GM21528 (cell line): ENCODE data around the gene VSTM2B.

Experiments
- ATAC-seq: cut with Tn5 transposase; IDR thresholded peaks from one replicate; pipeline ENCODE4 v1.9.1; 2021; ENCODE audit warnings: mild to moderate bottlenecking, moderate library complexity; ENCODE audit not compliant: unreplicated experiment, low FRiP score

The VSTM2B gene

GRCh38 chr19:29563486-29564101 is 37.8 kb downstream of the VSTM2B start:
- ATAC-seq: no peak

- no peak for ATAC-seq
These were observed 38.8 kb downstream of the VSTM2B start for GRCh38 chr19:29564574-29565005.

- ATAC-seq: no peak
These were observed 39.4 kb downstream of the VSTM2B start for GRCh38 chr19:29565171-29565570.

- ATAC-seq: no peak
These were observed 40.8 kb downstream of the VSTM2B start for GRCh38 chr19:29566496-29567054.

GRCh38 chr19:29567366-29567915 is 41.6 kb downstream of the VSTM2B start:
- ATAC-seq: no peak

GRCh38 chr19:29568036-29569025 is 42.5 kb downstream of the VSTM2B start:
- no peak for ATAC-seq

- ATAC-seq: no peak
These were observed 43.5 kb downstream of the VSTM2B start for GRCh38 chr19:29569038-29569911.

GRCh38 chr19:29571181-29571580 is 45.4 kb downstream of the VSTM2B start:
- ATAC-seq: no peak

- no peak for ATAC-seq
These were observed 47.7 kb downstream of the VSTM2B start for GRCh38 chr19:29573486-29573885.

GRCh38 chr19:29574510-29574909 is 48.7 kb downstream of the VSTM2B start:
- no peak for ATAC-seq

GRCh38 chr19:29576046-29576606 is 50.3 kb downstream of the VSTM2B start:
- ATAC-seq: no peak

GRCh38 chr19:29576761-29577648 is 51.2 kb downstream of the VSTM2B start:
- ATAC-seq: no peak

- no peak for ATAC-seq
These were observed 51.8 kb downstream of the VSTM2B start for GRCh38 chr19:29577649-29577963.

- ATAC-seq: no peak
These were observed 52.6 kb downstream of the VSTM2B start for GRCh38 chr19:29578349-29578748.

- no peak for ATAC-seq
These were observed 53.6 kb downstream of the VSTM2B start for GRCh38 chr19:29579308-29579910.

GRCh38 chr19:29581398-29581797 is 55.6 kb downstream of the VSTM2B start:
- no peak for ATAC-seq

GRCh38 chr19:29583196-29583999 is 57.6 kb downstream of the VSTM2B start:
- ATAC-seq: no peak

GRCh38 chr19:29586401-29586800 is 60.6 kb downstream of the VSTM2B start:
- no peak for ATAC-seq
